HEK293 (cell line): Measurements from ENCODE around the gene HMGB3.

ENCODE experiments used
- CTCF ChIP-seq: fragments of 450-650 bp; formaldehyde crosslinking; IDR thresholded peaks from 2 replicates; pipeline ENCODE4 v1.5.1; 2016; ENCODE audit warnings: missing biosample characterization, missing genetic modification characterization
- PATZ1 ChIP-seq: fragments of 450-650 bp; formaldehyde crosslinking; IDR thresholded peaks from 2 replicates; pipeline ENCODE4 v1.5.1; 2016; ENCODE audit warnings: missing biosample characterization, missing genetic modification characterization
- REST ChIP-seq: fragments of 450-650 bp; formaldehyde crosslinking; IDR thresholded peaks from 2 replicates; pipeline ENCODE4 v1.5.1; 2016; ENCODE audit warnings: missing biosample characterization, missing genetic modification characterization
- WT1 ChIP-seq: fragments of 450-650 bp; formaldehyde crosslinking; IDR thresholded peaks from 2 replicates; pipeline ENCODE4 v1.5.1; 2016; ENCODE audit warnings: missing biosample characterization, missing genetic modification characterization
- ZBTB1 ChIP-seq: fragments of 450-650 bp; formaldehyde crosslinking; IDR thresholded peaks from 2 replicates; pipeline ENCODE4 v1.5.1; 2016; ENCODE audit warnings: missing biosample characterization, missing genetic modification characterization
- ZBTB49 ChIP-seq: fragments of 450-650 bp; formaldehyde crosslinking; IDR thresholded peaks from 2 replicates; pipeline ENCODE4 v1.5.1; 2016; ENCODE audit warnings: missing biosample characterization, missing genetic modification characterization, low read depth
- ZNF423 ChIP-seq: fragments of 450-650 bp; formaldehyde crosslinking; IDR thresholded peaks from 2 replicates; pipeline ENCODE4 v1.5.1; 2016; ENCODE audit warnings: missing biosample characterization, missing genetic modification characterization
- ZNF658 ChIP-seq: fragments of 450-650 bp; formaldehyde crosslinking; IDR thresholded peaks from 2 replicates; pipeline ENCODE4; 2016; ENCODE audit warnings: missing biosample characterization, missing genetic modification characterization

- no peak for TF ChIP-seq CTCF (tag by site-specific recombination)
- TF ChIP-seq REST (tag by site-specific recombination), result no peak
- no peak for TF ChIP-seq ZNF423
- TF ChIP-seq PATZ1 (tag by site-specific recombination), result no peak
- TF ChIP-seq WT1, result no peak
- no peak for TF ChIP-seq ZBTB49 (tag by site-specific recombination)
- TF ChIP-seq ZNF658 (tag by site-specific recombination), result no peak
- TF ChIP-seq ZBTB1 (tag by site-specific recombination), result no peak
Observed at GRCh38 chrX:151019856-151020255, 36.7 kb downstream of the HMGB3 start.
